Heart right ventricle (tissue), 16 donors: ENCODE results near the gene KCNJ6. TPM values are rescaled to one million over a fixed set of nuclear protein-coding genes. Genes with fewer than 3 reads are reported as not detected.

Experiments
- ATAC-seq, 8 donors: fragments of 200-7000 bp; cut with Tn5 transposase; one replicate each; pipeline ENCODE4 v1.9.1; 2020; ENCODE audit warnings: mild to moderate bottlenecking in 8 of 8, moderate library complexity in 8 of 8, moderate number of reproducible peaks in 1 of 8
- DNase-seq, 2 donors: peaks; one replicate each; pipeline ENCODE4 v3.0.0-alpha.2; 2020
- H3K27ac ChIP-seq, 10 donors: fragments of 200-600 bp; sonication (generic) in 2 of 10; one replicate each; pipeline versions ENCODE4 v1.5.0 to v1.8.0; 2020 to 2022; ENCODE audit warnings: mild to moderate bottlenecking in 3 of 10
- H3K27me3 ChIP-seq, 7 donors: fragments of 200-600 bp; one replicate each; pipeline ENCODE4 v1.8.0; 2021 to 2022; ENCODE audit warnings: mild to moderate bottlenecking in 2 of 7
- H3K36me3 ChIP-seq, 9 donors: fragments of 200-600 bp; sonication (generic) in 1 of 9; one replicate each; pipeline versions ENCODE4 v1.5.0 to v1.8.0; 2020 to 2022; ENCODE audit warnings: mild to moderate bottlenecking in 2 of 9
- H3K4me1 ChIP-seq, 9 donors: fragments of 200-600 bp; sonication (generic) in 1 of 9; one replicate each; pipeline versions ENCODE4 v1.5.0 to v1.8.0; 2020 to 2022; ENCODE audit warnings: mild to moderate bottlenecking in 4 of 9
- H3K4me3 ChIP-seq, 10 donors: fragments of 200-600 bp; sonication (generic) in 2 of 10; one replicate each; pipeline versions ENCODE4 v1.5.0 to v1.8.0; 2020 to 2022; ENCODE audit warnings: mild to moderate bottlenecking in 7 of 10, moderate library complexity in 2 of 10
- H3K9me3 ChIP-seq, 11 donors: fragments of 200-600 bp in 10 of 11; sonication (generic) in 2 of 11; one replicate each; pipeline versions ENCODE4 v1.5.0 to v1.8.0; 2013 to 2022; ENCODE audit warnings: mild to moderate bottlenecking in 2 of 11, control low read depth in 1 of 11, moderate library complexity in 1 of 11
- WGBS, 2 donors: extraction: QIAGEN DNeasy Blood & Tissue Kit; methylation state at CpG; one replicate each; pipeline ENCODE4 v1.1.7; 2013; ENCODE audit warnings: inconsistent platforms in 1 of 2; 5-methylcytosine and 5-hydroxymethylcytosine counted together
- intact Hi-C, 10 donors: fragments of 100-400 bp; cut with DNase I; formaldehyde crosslinking; loops; one replicate each; pipeline versions ENCODE4 v1.11.1 to v1.14.2; 2022
- polyA plus RNA-seq, 2 donors: library from polyadenylated mRNA; stranded (reverse); fragments of 200-250 nt; gene quantifications; one replicate each; pipeline ENCODE4 v1.2.3, GENCODE V29; 2013
- total RNA-seq, 10 donors: library from RNA; stranded (reverse); fragmentation: NEBNext Ultra II Directional in 3 of 10; extraction: Animal tissue kit (Norgen Biotek cat#: 25700) in 3 of 10; gene quantifications; one replicate each; pipeline versions ENCODE4 v1.2.1 to v1.2.4, GENCODE V29; 2021 to 2023
- TF ChIP-seq, protein P1 (sequence below), 9 donors: fragments of 200-600 bp; sonication (generic) in 2 of 9; IDR thresholded peaks; one replicate each; pipeline versions ENCODE4 v1.5.0 to v1.8.0; 2021 to 2022; ENCODE audit warnings: antibody characterized with exemption in 9 of 9, mild to moderate bottlenecking in 5 of 9, moderate library complexity in 1 of 9
- donor health status: Arrhythmogenic right ventricular cardiomyopathy.
- donor health status: ischemic (EF 13 %, LVEDD 7.1; RV severe dilation, severe dysfunction).
- donor health status: healthy with polysubstance abuse.
- donor health status: DM: no; HTN: yes; CAD: no.
- donor health status: DM: no; HTN: no; CAD: no.
- donor health status: ischemic (EF 25% LVEDD 6.9; RV normal size, moderate dysfunction).
- donor health status: ischemic (EF 25% LVEDD 5.7; RV mildly dilated, moderate dysfunction).
- donor health status: healthy.
- donor health status: DM: yes; HTN: yes; CAD: no.
- donor health status: Ischemic cardiomyopathy.
- donor health status: ischemic (EF 35%, LVEDD 5.7; RV mildly dilated, moderate dysfunction).
- donor health status: nonischemic (EF 11% LVEDD 7.7; RV severe dilation, severe dysfunction).
- donor health status: DM: yes; HTN: yes; CAD: no.
- donor health status: PGD.
- donor health status: ischemic (EF 29% LVEDD 5.4; RV normal size, mild dysfunction).
- donor health status: nonischemic (EF 23%, LVEDD 6.1; RV moderate dilation, normal function).

KCNJ6 gene
- total and polyA plus RNA-seq, 12 donors = not detected

DNA sequence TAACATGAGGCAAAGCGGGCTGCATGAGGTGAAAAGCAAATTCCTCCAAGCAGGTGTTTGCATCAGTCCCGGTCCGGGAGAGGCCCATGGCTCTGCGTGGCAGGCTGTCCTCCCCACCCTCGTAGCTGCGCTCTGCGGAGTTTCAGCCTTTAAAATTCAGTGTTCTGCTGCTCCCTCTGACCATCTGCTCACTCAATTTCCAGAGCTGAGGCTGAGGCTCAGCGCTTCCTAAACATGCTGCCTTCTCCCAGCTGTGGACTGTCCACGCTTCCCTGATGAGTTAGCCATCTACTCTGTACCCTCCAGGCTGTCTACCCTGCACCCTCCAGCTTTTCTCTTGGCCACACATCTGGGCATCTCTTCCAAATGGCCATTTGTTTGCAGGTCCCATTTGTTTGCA is 87.7 kb downstream of the KCNJ6 start:
- no peak overlapping the region for H3K4me3 ChIP-seq
- no peaks in the 10 kb centered on the region for H3K36me3 ChIP-seq
- H3K27ac ChIP-seq = no peak overlapping the region
- ATAC-seq (no peak), DNase-seq (no peak)
- H3K27me3 ChIP-seq = peaks cover 0 to 49% (median 7%) of the 10 kb centered on the region in 7 donors
- no peaks in the 10 kb centered on the region for H3K4me1 ChIP-seq
- TF ChIP-seq, protein P1, sequence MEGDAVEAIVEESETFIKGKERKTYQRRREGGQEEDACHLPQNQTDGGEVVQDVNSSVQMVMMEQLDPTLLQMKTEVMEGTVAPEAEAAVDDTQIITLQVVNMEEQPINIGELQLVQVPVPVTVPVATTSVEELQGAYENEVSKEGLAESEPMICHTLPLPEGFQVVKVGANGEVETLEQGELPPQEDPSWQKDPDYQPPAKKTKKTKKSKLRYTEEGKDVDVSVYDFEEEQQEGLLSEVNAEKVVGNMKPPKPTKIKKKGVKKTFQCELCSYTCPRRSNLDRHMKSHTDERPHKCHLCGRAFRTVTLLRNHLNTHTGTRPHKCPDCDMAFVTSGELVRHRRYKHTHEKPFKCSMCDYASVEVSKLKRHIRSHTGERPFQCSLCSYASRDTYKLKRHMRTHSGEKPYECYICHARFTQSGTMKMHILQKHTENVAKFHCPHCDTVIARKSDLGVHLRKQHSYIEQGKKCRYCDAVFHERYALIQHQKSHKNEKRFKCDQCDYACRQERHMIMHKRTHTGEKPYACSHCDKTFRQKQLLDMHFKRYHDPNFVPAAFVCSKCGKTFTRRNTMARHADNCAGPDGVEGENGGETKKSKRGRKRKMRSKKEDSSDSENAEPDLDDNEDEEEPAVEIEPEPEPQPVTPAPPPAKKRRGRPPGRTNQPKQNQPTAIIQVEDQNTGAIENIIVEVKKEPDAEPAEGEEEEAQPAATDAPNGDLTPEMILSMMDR (IDR thresholded peaks at IDR 0.05) = no peak
- intact Hi-C loops = loop anchor here in 3 of 10 donors (5.0 to 10.0 kb wide), 3 partner anchors 59 to 66 kb away; no protein-coding TSS in a partner anchor
- 69 to 80% methylated on average over 9 of the region's 9 CpGs for WGBS, 2 donors
- H3K9me3 ChIP-seq = no peaks in the 10 kb centered on the region

GRCh38 chr21:37827913-37828312 is 88.3 kb downstream of the KCNJ6 start:
- Histone ChIP-seq H3K4me3 (no peak overlapping the region), H3K27me3 (peaks cover 0 to 48% (median 7%) of the 10 kb centered on the region in 7 donors), H3K36me3 (no peaks in the 10 kb centered on the region), H3K9me3 (no peaks in the 10 kb centered on the region), H3K4me1 (no peaks in the 10 kb centered on the region), H3K27ac (no peak overlapping the region)
- intact Hi-C loops = loop anchor here in 3 of 10 donors (5.0 to 10.0 kb wide), 3 partner anchors 59 to 67 kb away; no protein-coding TSS in a partner anchor
- DNase-seq = no peak
- TF ChIP-seq, protein P1 (IDR thresholded peaks at IDR 0.05) = no peak
- no peak for ATAC-seq
- WGBS, 2 donors = 59 to 60% methylated on average over 6 of the region's 6 CpGs

DNA sequence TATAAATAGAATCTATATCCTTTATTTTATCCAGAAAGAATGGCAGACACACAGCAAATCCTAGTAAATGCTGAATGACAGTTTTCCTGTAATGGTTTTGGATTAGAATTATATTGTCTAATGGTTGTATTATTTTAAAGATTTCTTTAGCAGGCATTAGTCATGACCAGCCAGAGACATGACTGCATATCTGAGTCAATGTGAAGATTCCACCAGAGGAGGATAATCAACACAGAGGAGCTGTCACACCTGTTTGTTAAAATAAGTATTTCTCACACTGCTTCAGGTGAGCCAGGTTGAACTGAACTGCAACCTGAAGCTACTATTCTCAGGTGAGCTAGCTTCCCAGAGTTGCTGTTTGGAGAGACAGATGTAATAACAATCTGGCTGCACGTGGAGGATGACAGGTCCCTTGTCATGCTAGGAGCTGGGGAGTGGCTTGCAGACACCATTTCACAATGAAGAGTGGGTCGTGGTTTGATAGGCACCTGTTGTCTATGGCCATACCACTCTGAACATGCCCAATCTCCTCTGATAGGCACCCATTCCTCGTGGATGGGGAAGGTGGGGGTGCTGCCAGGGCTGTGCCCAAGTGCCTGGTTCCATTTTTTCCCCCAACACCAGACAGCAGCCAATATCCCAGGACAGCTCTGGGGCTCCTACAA is 94.3 kb downstream of the KCNJ6 start:
- Histone ChIP-seq H3K9me3 (no peaks in the 10 kb centered on the region), H3K4me1 (no peaks in the 10 kb centered on the region), H3K27ac (no peak overlapping the region), H3K27me3 (peaks cover 0 to 36% (median 7%) of the 10 kb centered on the region in 7 donors), H3K36me3 (no peaks in the 10 kb centered on the region), H3K4me3 (no peak overlapping the region)
- TF ChIP-seq, protein P1 (IDR thresholded peaks at IDR 0.05) = no peak
- DNase-seq (no peak), ATAC-seq (no peak)
- intact Hi-C loops = loop anchor here in 2 of 10 donors (10.0 kb wide), 2 partner anchors 57 to 73 kb away; no protein-coding TSS in a partner anchor
- WGBS, 2 donors = 47 to 51% methylated on average over 3 of the region's 3 CpGs

DNA sequence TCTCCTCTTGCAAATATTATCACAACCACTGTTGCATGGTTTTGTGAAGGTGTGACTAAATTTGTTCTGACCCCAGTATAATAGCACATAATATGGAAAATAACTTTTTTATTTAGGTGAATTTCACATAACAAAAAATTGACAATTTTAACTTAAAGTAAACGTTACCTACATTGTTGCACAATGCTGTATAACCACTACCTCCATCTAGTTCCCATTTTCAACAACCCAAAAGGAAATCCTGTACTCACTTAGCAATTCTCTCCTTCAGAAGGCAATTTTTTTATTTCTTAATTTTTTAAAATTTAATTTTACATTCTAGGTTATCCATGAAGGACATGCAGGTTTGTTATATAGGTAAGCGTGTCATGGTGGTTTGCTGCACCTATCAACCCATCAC is 95.2 kb downstream of the KCNJ6 start:
- H3K27me3 ChIP-seq = peaks cover 0 to 29% (median 6%) of the 10 kb centered on the region in 7 donors
- ATAC-seq (no peak), DNase-seq (no peak)
- no peaks in the 10 kb centered on the region for H3K9me3 ChIP-seq
- TF ChIP-seq, protein P1 (IDR thresholded peaks at IDR 0.05) = no peak
- intact Hi-C loops = loop anchor here in 2 of 10 donors (10.0 kb wide), 2 partner anchors 56 to 74 kb away; no protein-coding TSS in a partner anchor
- H3K4me3 ChIP-seq = no peak overlapping the region
- no peaks in the 10 kb centered on the region for H3K4me1 ChIP-seq
- H3K36me3 ChIP-seq = no peaks in the 10 kb centered on the region
- WGBS, 2 donors = 88 to 92% methylated on average over 2 of the region's 2 CpGs
- peak overlapping the region in 1 of 10 donors; percentile 2 for H3K27ac ChIP-seq
